ENCODE results near the gene RAPSN.

RAPSN gene

DNA sequence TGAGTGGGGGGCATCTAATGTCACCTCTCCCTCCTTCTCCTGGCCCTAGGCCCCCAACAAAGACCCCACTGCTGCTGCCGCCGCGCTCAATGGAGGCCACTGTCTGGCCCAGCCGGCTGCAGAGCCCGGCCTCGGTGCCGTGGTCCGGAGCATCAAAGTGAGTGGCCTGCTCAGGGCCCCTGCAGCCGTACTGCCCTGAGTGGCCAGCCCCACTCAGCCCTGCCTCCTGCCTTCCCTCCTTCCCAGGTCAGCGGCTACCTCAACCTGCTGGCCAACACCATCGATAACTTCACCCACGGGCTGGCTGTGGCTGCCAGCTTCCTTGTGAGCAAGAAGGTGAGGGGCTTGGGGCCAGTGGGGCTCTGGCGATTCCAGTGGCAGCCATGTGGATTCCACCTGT, 35.6 kb downstream of the RAPSN start:
- DNase-seq, result no peak
- in situ Hi-C loops (cut with MboI; ENCODE audit: low pct_unique_long_range_greater_than_20kb, low sequenced_read_pairs), result loop anchor here (25.0 kb wide), 1 partner anchor 151 kb away; the partner anchor contains the start of genes MADD and NR1H3

DNA sequence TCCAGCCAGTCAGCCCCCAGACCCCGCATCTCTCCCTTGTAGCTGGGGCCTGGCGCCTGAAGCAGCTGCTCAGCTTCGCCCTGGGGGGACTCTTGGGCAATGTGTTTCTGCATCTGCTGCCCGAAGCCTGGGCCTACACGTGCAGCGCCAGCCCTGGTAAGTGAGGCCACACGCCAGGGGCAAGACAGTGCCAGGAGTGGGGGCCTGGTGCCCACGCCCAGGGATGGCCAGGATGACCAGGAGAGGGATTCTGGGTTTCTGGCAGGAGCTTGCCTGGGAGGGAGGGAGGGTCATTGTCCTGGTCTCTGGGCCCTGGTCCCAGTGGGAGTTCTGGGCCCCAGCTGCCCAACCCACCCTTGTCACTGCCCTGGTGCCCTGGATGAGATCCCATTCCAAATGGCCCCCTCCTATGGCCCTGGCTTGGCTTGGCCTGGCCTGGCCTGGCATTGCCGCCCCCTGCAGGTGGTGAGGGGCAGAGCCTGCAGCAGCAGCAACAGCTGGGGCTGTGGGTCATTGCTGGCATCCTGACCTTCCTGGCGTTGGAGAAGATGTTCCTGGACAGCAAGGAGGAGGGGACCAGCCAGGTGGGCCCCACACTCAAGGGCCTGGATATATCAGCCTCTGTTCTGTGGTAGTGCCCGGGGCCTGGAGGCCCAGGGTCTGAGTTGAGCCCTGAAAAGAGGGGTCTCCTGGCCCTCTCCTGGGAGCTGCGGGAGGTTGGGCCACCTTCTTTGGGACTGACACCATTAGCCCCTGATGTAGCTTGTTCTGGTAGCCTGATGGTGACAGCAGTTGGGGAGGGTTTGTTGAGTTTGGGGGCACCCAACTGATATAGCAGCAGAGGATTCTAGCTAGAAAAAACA, 36.8 kb downstream of the RAPSN start:
- DNase-seq, result peak; percentile 48
- in situ Hi-C loops (cut with MboI; ENCODE audit: low pct_unique_long_range_greater_than_20kb, low sequenced_read_pairs), result loop anchor here (25.0 kb wide), 1 partner anchor 150 kb away; the partner anchor contains the start of genes MADD and NR1H3

DNA sequence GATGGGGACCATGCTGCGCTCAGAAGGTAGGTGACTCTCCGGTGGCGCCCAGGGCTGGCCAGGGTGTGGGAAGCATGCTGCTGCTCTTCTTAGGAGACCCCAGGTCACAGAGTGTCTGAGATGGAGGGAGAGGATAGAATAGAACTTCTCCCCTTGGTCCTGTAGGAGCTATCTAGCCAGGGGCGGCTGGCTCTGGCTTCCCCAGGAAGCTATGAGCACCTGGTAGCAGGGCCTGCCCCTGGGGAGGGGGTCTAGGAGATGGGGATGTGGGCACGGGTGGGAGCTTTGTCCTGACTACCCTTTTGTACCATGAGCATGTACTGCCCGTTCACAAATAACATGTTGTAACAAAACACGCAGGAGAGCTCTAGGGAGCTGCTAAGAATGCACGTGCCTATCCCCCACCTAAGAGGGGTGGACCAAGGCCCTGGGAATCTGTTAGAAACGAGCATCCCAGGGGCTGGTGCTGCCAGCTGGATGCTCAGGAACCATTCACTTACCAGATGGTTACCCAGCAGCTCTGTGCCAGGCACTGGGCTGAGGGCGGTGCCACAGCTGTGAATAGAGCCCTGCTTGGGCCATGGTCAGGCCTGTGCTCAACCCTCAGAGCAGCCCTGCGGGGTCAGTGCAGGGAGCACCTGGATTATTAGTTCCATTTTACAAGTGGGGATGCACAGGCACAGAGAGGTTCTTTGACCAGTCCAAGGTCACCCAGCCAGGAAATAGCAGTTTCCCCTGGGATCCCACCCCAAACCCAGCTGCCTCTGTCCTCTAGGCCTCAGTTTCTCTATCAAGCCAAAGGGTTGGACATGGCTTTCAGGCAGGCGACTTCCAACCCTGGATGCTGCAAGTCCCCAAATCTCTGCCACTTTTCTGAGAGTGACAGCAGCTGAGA, 38.3 kb downstream of the RAPSN start:
- in situ Hi-C loops (cut with MboI; ENCODE audit: low pct_unique_long_range_greater_than_20kb, low sequenced_read_pairs), result loop anchor here (25.0 kb wide), 1 partner anchor 148 kb away; the partner anchor contains the start of genes MADD and NR1H3
- DNase-seq, result no peak

DNA sequence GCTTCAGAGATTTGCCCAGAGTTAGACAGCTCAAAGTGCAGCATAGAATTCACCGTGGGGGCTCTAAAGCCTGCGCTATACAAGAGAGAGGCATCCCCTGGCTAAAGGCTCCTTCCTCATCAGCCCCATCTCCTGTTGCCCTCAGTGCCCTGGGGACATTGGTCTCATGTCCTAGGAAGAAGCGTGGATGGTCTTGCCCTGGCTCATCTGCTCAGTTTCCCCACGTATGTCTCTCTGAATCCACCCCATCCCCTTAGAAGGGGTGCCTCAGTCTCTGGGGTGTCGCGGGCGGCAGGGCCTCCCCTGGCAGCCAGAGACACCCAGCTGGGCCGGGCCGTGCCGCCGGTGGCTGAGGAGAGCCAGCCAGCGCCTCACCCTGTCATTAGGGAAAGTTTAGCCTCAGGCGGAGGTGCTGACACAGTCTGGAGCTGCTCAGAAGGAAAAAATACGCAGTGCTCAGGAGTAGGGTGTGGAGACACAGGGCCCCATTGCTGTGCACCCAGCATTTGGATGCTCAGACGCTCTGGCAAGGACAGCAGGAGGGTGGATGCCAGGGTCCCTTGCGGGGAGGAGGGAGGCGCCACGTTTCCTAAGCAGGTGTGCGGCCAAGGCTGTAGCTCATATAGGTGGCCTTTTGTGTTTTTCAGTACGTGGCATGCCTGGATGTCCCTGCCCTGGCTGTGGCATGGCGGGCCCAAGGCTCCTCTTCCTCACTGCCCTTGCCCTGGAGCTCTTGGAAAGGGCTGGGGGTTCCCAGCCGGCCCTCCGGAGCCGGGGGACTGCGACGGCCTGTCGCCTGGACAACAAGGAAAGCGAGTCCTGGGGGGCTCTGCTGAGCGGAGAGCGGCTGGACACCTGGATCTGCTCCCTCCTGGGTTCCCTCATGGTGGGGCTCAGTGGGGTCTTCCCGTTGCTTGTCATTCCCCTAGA, 39.2 kb downstream of the RAPSN start:
- DNase-seq, result no peak
- in situ Hi-C loops (cut with MboI; ENCODE audit: low pct_unique_long_range_greater_than_20kb, low sequenced_read_pairs), result loop anchor here (25.0 kb wide), 1 partner anchor 147 kb away; the partner anchor contains the start of genes MADD and NR1H3

DNA sequence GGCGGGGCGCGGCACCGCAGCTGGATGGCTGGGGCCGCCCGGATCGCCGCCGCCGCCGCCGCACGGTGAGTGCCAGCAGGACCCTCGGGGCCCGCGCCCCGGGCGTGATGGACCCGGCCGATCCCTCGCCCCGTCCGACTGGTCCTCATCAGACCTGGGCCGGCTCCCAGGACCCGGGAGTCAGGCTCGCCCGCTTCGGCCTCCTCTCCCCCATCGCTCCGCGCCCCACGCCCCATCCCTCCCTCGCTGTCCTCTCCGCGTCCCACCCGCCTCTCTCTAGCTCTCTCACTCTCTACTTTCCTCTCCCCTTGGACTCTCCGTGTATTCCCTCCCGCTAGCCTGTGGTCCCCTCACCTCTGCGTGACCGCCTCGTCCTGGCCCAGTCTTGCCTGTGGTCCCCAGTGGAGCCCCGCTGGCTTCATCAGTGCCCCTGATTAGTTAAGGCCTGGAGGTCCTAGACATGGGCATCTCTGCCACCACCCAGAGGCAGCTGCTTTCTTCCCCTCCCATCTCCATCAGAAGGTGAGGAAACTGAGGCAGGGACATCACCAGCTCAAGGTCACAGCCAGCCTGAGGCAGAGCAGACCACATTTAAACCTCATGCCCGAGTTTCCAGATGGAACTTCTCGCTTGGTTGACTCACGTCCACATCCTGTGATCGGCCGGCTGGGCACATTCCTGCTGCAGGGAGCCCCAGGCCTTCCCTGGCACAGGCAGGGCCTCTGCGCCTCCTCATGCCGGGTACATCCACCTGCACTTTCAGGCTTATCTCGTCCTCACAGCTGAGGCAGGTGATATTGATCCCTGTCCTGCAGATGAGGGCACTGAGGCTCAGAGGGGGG, 40.1 kb downstream of the RAPSN start:
- in situ Hi-C loops (cut with MboI; ENCODE audit: low pct_unique_long_range_greater_than_20kb, low sequenced_read_pairs), result loop anchor here (25.0 kb wide), 1 partner anchor 147 kb away; the partner anchor contains the start of genes MADD and NR1H3
- no peak for DNase-seq

- DNase-seq, result peak; percentile 98
- in situ Hi-C loops (cut with MboI; ENCODE audit: low pct_unique_long_range_greater_than_20kb, low sequenced_read_pairs), result loop anchor here (25.0 kb wide), 1 partner anchor 146 kb away; the partner anchor contains the start of genes MADD and NR1H3
These were observed 41.0 kb downstream of the RAPSN start, which contains the start of gene SLC39A13 for GRCh38 chr11:47407746-47408590. Gene SLC39A13, plus strand, starts transcription at chr11:47408590. Its CDS starts 1,505 bp downstream, at chr11:47410095.

DNA sequence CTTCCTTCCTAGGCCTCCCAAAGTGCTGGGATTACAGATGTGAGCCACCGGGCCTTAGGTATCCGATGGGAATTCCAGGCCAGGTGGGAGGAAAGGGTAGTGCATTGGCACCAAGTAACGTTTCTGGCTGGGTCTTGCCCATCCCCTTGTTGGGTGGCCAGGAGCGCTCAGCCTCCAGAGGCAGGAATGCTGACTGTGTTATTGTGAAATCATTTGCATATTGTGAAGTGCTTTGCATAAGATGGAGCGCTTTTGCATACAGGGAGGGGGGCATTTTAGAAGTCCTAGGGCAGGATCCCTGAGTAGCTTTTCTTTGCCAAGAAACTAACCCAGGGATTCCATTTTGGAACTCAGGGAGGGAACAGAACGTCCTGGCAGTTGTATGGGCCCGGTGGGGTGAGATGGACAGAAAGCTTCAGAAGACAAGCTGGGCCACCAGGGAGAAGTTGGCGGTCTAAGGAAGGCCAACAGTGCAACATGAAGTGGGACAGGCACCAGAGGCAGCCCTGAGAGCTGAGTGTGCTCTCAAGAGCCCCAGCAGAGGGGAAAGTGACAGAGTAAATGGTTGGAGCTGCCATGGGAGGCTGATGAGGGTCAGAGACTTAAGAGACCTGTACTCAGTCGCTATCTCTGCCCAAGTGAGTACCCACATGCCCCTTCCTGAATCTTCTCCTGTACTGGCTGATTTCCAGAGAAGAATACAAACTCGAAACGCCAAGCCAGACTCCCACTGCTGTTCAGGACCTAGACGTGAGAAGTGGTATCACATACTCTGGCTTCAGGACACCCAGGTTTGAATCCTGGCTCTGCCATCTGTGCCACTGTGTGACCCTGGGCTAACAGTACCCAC, 41.8 kb downstream of the RAPSN start:
- DNase-seq, result peak; percentile 21
- in situ Hi-C loops (cut with MboI; ENCODE audit: low pct_unique_long_range_greater_than_20kb, low sequenced_read_pairs), result loop anchor here (25.0 kb wide), 1 partner anchor 145 kb away; the partner anchor contains the start of genes MADD and NR1H3

- in situ Hi-C loops (cut with MboI; ENCODE audit: low pct_unique_long_range_greater_than_20kb, low sequenced_read_pairs), result loop anchor here (25.0 kb wide), 1 partner anchor 141 kb away; the partner anchor contains the start of genes MADD and NR1H3
- DNase-seq, result no peak
These were observed 45.4 kb downstream of the RAPSN start for GRCh38 chr11:47403571-47403970.

DNA sequence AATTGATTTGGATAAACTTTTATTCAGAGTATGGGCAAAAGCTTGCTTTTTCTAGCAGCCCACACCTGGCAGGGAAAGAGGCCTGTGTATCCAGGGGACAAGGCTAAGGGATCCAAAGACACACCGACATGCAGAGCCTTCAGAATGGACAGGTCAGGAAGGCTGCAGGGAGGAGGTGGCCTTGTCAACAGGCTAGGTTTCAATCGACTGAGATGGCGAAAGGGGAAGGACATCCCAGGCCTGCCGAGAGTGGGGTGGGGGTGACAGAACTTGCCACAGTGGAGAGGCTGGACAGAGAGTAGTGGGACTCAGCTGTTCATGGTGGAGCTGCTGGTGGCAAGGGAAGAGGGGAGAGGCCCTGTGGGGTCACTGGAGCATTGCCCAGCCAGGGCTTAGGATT, 45.8 kb downstream of the RAPSN start:
- DNase-seq, result no peak
- in situ Hi-C loops (cut with MboI; ENCODE audit: low pct_unique_long_range_greater_than_20kb, low sequenced_read_pairs), result loop anchor here (25.0 kb wide), 1 partner anchor 141 kb away; the partner anchor contains the start of genes MADD and NR1H3

GRCh38 chr11:47400768-47401279, 48.1 kb downstream of the RAPSN start:
- in situ Hi-C loops (cut with MboI; ENCODE audit: low pct_unique_long_range_greater_than_20kb, low sequenced_read_pairs), result loop anchor here (25.0 kb wide), 1 partner anchor 139 kb away; the partner anchor contains the start of genes MADD and NR1H3
- no peak for DNase-seq

- in situ Hi-C loops (cut with MboI; ENCODE audit: low pct_unique_long_range_greater_than_20kb, low sequenced_read_pairs), result loop anchor here (10.0 to 25.0 kb wide), 2 partner anchors 65 to 138 kb away; partner anchors contain the start of genes MADD and NR1H3
- peak; percentile 84 for DNase-seq
These were observed 48.8 kb downstream of the RAPSN start for GRCh38 chr11:47399860-47400767.

DNA sequence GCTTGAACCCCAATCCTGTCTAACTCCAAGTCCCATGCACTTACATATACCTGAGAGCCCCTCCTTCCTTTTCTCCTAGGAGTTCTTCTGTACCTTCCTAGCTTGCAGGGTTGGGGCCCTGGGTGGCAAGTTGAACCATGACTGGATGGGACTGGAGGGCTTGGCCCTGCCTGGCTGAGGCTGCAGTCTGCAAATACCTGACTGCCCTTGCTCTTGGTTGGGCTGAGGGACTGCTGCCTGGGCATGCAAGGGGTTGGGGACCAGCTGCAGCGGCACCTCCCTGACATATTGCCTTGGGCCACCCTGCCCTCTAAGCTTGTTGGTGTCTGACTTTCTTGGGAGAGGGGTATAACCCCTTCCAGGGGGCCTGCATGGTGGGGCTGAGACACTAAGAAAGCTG, 50.4 kb downstream of the RAPSN start:
- no peak for DNase-seq
- in situ Hi-C loops (cut with MboI; ENCODE audit: low pct_unique_long_range_greater_than_20kb, low sequenced_read_pairs), result loop anchor here (10.0 kb wide), 1 partner anchor 64 kb away; no protein-coding TSS in a partner anchor

DNA sequence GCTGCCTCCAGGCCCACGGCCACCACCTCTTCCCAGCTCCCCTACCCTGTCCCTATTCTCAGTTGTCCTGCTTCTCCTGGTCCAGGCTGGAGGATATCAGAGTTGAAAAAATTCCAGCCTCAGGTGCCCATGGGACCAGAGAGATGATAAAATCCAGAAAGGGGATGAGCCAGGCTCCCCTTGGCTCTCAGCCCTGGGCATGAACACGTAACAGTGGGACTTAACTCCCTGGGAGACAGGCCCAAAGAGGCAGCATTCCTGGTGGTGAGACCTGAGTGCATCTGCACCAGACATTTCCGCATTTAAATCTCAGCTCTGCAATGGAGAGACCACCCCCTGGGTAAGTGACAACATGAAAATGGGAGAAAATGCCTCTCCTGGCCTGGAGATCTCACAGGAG, 50.9 kb downstream of the RAPSN start:
- no peak for DNase-seq
- in situ Hi-C loops (cut with MboI; ENCODE audit: low pct_unique_long_range_greater_than_20kb, low sequenced_read_pairs), result loop anchor here (10.0 kb wide), 1 partner anchor 63 kb away; no protein-coding TSS in a partner anchor

DNA sequence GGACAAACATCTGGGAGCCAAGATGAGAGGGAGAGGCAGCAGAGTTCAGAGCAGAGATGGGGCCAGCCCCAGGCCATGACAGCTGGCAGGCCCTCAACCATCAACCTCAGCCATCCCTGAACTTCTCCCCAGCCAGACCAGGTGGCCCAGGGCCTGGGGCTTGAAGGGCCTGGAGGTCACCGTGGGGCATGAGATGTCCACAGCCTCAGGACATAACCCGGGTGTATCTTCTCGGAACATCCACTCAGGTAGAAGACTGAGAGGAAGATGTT, 53.0 kb downstream of the RAPSN start:
- in situ Hi-C loops (cut with MboI; ENCODE audit: low pct_unique_long_range_greater_than_20kb, low sequenced_read_pairs), result loop anchor here (10.0 kb wide), 1 partner anchor 61 kb away; no protein-coding TSS in a partner anchor
- no peak for DNase-seq
